HG02870 (cell line): ENCODE results near the gene ANKRD18B.
"Not testable (repeated sequence)": the region's sequence is repeated elsewhere in the genome, so short reads cannot be mapped to it uniquely, and the experiment has no call there.

ENCODE experiments used
- ATAC-seq: cut with Tn5 transposase; IDR thresholded peaks from one replicate; pipeline ENCODE4 v1.9.1; 2021; ENCODE audit warnings: mild to moderate bottlenecking, moderate library complexity; ENCODE audit not compliant: unreplicated experiment

Gene ANKRD18B

GRCh38 chr9:33604249-33604648, 80.2 kb downstream of the ANKRD18B start:
- ATAC-seq = not testable (repeated sequence)

DNA sequence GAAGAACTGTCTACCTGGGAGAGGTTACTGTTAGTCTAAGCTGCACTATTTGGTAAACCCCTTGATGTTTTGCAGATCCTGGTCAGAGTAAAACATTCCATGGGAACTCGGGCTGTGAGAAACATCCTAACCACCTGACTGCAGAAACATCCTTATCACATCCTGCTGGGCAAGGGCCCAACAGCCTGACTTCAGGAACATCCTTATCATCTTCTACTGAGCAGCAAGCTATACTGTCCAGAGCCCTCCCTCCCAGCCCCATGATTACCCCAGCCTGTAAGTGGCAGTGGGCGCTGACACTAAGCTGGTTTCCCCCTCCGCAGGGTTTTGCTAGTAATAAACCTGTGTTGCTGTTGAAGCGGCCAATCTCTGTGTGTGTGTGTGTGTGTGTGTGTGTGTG, 80.9 kb downstream of the ANKRD18B start:
- ATAC-seq = not testable (repeated sequence)

DNA sequence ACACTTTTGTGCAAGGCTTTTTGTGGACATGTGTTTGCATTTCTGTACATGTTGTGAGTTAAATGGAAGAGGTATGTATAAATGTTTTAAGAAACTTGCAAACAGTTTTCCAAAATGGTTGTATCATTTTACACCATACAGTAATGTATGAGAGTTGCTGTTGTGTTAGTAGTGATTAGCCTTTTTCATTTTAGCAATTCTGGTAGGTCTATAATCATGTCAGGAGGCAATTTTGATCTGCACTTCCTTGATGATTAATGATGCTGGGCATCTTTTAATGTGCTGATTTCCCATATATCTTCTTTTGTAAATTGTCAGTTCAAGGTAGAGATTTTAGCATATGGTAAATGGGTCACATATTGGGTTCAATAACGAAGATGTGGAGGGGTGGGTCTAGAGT, 87.3 kb downstream of the ANKRD18B start:
- no peak for ATAC-seq

- ATAC-seq = not testable (repeated sequence)
Measured at GRCh38 chr9:33612410-33612809, 88.4 kb downstream of the ANKRD18B start.

DNA sequence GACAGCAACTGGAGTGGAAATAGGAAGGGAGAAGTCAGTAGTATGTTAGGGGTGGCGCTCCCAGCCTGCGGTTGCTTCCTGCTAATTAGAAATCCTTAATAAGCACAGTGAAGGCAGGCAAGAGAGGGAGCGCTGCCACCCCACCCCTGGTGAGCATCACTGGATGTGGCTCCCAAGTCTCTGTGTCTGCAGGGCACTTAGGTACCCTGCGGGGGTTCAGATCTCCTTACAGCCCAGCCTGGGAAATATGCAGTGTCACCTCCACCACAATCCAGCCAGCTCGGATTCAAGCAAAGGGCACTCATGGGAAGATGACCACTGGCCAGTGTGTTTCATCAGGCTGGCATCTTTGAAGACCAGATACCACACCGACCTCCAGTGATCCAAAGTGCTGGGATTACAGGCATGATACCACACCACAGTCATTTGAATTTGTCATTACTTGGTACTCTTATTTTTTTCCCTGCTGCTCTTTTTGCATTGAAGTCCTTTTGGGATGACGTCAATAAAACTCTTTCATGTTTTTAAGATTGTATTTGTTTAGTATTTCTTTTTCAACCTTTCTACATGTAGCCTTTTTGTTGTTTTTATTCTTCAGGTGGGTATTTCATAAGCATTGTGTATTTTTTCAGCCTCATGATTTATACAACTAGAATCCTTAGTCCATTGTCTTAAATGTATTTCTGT, 90.1 kb downstream of the ANKRD18B start:
- ATAC-seq = no peak

DNA sequence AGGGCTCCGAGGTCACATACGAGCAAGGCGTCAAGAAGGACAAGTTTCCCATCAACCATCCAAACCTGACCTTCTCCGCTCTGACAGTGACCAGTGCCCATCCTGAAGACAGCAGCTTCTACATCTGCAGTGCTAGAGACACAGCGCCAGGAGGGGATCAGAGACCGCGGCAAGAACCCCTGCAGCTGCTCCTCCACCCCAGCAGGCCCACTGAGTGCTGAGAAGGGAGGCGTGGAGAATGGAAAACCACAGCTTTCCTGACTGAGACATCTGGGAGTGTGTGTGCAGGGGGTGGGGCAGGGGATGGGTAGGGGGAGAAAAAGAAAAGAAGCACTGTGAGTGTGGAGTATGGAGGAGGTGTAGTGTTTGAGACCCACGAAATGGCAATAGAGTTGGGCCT, 94.3 kb downstream of the ANKRD18B start:
- not testable (repeated sequence) for ATAC-seq

DNA sequence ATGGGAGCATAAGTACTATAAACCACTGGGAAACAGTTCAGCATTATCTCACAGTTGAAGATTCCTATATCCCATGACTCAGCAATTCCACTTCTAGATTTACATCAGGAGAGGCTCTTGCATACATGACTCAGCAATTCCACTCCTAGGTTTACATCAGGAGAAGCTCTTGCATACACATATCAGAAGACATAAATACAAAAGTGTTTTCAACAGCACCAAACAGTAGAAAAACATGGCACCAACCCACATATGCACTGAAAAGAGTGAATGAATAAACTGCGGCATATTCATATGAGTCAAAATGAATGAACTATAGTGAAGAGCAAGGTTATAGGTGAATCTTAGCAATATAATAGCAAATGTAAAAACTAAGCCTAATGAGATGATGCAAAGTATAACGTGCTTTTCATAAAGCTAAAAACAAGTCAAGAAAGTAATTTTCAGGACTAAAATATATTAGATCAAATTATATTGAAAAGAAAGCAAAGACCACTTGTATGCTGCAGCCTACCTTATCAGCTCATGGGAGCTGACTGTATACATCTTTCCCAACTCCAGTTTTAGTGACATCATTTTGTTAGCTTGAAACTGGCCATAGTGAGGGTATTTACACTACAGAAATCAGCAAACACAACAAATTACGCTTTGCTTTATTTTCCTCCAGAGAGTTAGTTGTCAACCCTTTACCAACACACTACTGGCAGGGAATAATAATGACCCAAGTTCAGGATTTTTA, 95.8 kb downstream of the ANKRD18B start:
- ATAC-seq = no peak

- ATAC-seq = no peak
Measured at GRCh38 chr9:33620738-33621439, 96.8 kb downstream of the ANKRD18B start.
